ENCODE measurements around the gene GSE1.
A peak's percentile ranks its signal among the peaks of the same experiment; 100 is the strongest.

GSE1 gene

DNA sequence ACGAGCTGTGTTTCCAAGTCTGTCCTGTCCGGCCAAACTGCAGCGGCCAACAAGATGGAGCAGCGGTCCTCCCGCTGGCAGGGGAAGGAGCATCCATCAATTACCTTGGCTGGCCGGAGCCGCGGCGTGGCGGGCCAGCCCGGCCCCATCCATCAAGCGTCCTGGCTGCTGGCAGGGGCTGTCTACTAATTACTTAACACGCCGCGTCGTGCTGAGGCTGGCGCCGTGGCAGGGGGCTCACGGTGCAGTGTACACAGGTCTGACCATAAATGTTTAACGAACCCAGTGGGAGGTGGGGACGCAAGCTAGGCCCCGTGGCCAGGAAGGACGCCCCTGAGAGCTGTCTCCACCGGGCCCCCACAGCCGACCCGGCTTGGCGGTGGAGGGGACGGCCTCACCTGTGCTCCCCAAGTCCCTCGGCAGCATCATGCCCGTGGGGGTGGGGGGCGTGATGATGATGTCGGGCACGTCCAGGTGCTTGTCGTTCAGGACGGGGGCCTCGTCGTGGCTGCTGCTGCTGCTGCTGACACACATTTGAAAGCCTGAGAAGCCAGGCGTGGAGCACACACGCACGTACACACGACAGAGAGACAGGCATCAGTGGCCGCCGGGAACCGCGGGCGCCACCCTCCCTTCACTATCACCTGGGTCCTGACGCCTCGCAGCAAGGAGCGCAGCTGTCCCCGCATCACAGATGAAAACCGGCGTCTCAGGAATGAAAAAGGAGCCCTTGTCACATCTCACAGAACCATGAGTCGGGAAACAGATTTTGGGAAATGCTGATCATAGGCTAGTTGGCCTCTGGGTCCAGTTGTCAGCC, 96.9 kb downstream of the GSE1 start:
- no peak for DNase-seq

DNA sequence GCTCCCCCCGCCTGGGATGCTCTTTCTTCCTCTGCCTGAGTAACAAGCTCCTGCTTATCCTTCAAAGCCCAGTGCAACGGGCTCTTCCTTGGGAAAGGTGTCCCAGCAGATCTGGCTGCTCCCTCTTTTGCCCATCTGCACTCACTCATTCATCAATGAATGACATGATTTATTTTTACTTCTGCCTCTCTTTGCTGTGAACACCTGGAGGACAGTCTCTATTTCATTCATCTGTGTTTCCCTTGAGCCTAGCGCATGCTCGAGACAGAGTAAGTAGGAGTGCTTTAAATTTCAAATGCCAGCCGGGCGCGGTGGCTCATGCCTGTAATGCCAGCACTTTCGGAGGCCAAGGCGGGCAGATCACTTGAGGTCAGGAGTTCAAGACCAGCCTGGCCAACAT, 97.6 kb downstream of the GSE1 start:
- DNase-seq: no peak

- no peak for DNase-seq
These were observed 99.0 kb downstream of the GSE1 start for GRCh38 chr16:85711982-85712587.

DNA sequence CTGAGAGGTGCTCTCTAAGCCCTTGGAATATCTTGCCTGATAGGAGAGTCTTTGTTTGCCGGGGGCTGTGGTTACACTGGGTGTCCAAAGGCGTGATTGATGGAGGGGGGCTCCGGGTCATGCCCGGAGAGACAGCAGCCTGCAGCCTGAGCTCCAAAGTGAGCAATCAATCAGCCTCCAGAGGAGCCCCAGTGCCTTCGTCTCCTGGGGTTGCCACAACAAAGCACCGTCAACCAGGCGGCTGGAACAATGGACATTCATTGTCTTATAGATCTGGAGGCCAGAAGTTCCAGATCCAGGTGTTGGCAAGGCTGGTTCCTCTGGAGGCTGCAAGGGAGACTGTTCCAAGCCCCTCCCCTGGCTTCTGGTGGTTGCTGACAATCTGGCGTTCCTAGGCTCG, 99.7 kb downstream of the GSE1 start:
- no peak for DNase-seq

GRCh38 chr16:85715169-85716021, 102.3 kb downstream of the GSE1 start:
- no peak for DNase-seq

GRCh38 chr16:85716022-85716679, 103.0 kb downstream of the GSE1 start:
- no peak for DNase-seq

DNA sequence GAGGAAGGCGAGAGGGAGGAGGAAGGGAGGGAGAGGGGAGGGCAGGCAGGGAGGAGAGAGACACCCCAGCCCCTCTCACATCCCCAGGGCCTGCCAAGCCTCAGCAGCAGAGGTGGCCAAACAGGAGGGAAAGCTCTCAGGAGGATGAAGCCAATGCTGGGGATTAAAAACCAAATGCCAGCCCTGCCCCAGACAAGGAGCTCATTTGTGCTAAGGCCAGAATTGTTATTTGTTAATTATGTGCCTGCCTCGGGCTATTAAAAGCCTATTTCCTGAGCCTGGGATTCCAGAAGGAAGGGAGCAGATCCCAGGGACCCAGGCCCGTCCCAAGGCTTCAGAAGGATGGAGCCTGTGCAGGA, 103.5 kb downstream of the GSE1 start:
- DNase-seq: no peak

GRCh38 chr16:85717393-85718152, 104.5 kb downstream of the GSE1 start:
- peak; percentile 77 for DNase-seq

DNA sequence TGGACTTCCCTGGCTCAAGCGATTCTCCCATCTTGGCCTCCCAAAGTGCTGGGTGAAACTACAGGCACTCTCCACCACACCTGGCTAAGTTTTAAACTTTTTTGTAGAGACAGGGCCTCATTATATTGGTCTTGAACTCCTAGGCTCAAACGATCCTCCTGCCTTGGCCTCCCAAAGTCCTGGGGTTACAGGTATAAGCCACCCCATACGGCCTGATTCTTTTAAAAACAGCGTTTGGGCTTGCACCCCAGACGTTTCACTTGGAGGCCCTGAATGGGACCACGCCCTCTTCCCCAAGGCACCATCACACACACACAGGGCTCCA, 105.0 kb downstream of the GSE1 start:
- no peak for DNase-seq

DNA sequence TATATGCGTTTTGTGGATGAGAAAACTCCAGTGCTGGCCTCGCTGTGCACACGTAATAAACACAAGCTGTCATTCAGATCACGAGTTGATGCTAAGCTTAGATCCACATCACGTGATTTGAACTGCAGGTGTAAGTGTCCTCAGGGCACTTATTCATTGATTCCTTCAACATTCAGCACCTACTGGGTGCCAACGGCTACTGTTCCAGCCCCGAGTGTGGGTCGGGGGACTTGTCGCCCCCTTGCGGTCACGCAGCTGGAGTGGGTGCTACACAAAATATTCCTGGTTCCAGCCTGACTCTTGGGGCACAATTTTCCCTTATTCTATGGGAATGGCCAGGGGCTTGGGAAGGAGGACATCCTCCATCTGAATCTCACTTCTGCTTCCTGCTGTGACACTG, 105.6 kb downstream of the GSE1 start:
- no peak for DNase-seq

- no peak for DNase-seq
These were observed 106.6 kb downstream of the GSE1 start for GRCh38 chr16:85719605-85720301.

GRCh38 chr16:85720302-85720637, 107.1 kb downstream of the GSE1 start:
- no peak for DNase-seq

DNA sequence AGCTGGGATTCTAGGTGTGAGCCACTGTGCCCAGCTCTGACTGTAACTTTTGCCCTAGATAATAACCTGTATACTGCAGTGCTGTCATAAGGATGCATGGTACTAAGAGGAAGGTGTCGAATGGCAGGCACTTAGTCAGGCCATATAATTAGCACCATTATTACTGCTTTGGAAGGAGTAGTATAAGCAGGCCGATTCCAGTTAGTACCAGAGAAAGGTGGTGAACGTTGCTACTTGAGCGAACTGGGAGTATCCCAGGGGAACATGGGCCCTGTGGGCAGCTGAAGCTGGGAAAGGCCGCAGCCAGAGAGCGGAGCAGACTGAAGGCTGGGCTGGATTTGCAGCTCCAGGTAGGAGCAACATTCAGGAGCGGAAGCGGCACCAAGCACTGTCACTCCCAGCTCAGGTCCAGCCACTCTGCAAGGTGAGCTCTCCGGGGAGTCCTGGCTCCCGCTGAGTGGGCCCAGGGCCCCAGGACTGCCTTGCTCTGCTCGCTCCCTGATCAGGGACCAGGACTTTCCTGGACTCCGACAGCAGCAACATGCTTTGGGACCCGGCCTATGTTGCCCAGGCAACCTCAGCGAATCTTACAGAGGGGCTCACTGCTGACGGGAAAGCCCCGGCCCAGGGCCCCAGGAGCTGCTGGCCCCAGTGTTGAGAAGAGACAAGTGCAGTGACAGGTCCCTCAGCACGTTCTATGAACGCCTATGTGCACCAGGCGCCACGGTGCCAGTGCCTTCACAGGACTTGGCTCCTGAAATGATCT, 109.2 kb downstream of the GSE1 start:
- no peak for DNase-seq

DNA sequence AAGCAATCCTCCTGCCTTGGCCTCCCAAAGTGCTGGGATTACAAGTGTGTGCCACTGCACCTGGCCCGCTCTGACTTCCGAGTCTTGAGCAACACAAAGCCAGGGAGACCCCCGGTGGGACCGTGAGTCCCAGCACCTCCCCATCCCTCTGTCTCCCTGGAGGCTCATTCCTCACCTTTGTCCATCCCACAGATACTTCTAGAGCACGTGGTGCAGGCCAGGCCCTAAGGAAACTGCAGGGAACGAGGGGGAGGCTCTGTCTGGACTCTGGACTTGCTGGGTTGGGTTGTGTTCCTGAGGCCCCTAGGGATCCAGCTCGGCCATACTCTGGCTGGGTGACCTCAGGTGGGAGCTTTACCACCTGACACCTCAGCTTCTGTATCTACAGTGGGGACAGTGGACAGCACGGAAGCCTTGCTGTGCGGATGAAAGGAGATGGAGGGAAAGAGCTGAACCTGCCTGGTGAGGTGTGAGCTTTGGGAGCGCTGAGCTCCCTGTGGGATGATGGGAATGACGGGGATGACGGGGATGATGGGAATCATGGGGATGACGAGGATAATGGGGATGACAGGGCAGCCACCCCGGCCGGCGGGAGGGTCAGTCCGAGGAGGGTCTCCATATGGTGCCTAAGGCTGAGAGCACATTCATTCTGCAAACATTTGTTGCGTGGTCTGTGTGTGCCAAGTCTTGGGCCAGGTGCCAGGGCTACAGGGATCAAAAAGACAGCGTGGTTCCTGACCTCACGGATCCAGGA, 111.2 kb downstream of the GSE1 start:
- DNase-seq: no peak

DNA sequence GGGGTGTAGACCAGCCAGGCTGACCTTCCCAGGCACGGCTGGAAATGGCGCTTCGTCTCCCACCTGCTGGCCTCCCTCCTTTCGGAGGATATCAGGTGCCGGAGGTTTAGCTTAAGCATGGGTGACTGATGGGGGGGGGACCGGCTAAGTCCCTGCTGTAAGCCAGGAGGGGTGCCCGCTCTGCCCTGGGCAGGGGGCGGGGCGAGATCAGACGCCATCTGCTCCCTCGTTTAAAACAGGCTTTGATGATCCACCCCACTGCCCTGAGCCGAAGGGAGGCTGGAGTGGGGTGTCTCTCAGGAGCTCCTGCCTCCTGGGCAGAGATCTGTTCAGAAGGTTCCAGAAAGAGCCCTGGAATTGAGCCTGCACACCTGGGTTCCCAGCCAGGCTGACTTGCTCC, 111.8 kb downstream of the GSE1 start:
- DNase-seq: no peak

Data from activated effector memory CD4-positive, alpha-beta T cell treated with anti-CD3 and anti-CD28 coated beads, Interleukin-2, amount 50 U/mL, for 16 hours (primary cell).